HG03457 (cell line): Measurements from ENCODE around the gene TSC22D1.

Source experiments
- ATAC-seq: cut with Tn5 transposase; IDR thresholded peaks from one replicate; pipeline ENCODE4 v1.9.1; 2021; ENCODE audit warnings: moderate number of reproducible peaks; ENCODE audit not compliant: unreplicated experiment

The TSC22D1 gene

GRCh38 chr13:44388427-44389059 lies 187.6 kb downstream of the TSC22D1 start:
- ATAC-seq: no peak

DNA sequence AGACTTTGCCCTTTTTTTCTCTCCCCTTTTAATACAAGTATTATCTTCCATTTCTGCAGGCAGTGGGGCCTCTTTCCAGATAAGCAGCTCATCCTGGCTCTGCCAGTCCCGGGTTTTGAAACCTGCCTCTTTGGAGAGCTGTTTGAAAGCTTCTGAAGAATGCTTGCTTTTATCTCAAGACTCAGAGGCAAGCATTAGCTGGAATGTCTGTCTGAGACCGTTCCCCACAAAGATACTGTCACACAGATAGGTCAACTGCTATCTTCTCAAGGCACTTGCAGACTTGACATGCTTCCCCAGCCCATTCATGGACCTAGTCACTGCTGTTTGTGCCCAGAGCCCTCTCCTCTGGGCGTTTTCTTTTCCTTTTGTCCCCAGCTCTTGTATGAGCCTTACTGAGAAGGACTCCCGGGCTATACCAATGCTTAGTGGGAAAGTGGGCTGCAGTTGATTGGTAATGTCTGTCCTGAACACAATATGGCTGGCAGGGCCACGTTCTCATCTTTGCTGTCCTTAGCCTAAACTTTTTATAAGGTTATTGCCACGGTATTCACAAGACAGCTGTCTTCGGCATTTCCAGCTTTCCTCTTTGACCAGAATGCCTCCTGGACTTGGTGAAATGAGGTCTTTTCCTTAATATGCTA lies 189.1 kb downstream of the TSC22D1 start:
- ATAC-seq: no peak

DNA sequence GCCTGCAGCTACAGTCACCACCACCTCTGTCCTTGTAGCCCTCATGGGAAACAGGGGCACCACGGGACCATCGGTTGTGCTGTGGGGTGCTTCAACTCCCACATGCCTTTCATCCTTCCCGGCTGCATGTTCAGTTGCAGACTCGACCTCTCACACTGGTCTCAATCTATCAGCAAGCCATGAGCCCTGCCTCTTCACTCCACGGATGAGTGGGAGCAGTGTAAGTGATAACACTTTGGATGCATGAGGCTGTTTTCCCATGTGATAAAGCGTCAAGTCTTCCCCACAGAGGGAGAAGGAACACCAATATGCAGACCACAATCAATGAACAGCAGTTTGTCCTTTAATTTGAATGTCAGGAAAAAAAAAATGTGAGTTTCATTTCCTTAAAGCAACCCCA lies 190.3 kb downstream of the TSC22D1 start:
- no peak for ATAC-seq

GRCh38 chr13:44385401-44385800 lies 190.7 kb downstream of the TSC22D1 start:
- no peak for ATAC-seq

- ATAC-seq: no peak
Measured at GRCh38 chr13:44384778-44385177, 191.4 kb downstream of the TSC22D1 start.

- ATAC-seq: no peak
Measured at GRCh38 chr13:44383945-44384344, 192.2 kb downstream of the TSC22D1 start.

GRCh38 chr13:44382635-44383145 lies 193.4 kb downstream of the TSC22D1 start:
- ATAC-seq: no peak
